Inflammatory macrophage treated with lipopolysaccharide for 1 hour (primary cell): ENCODE measurements around the gene PRDM5.

Experiments
- DNase-seq, 2 donors: peaks; one replicate each; pipeline ENCODE4 v3.0.0-alpha.2; 2020 to 2022

PRDM5 gene

GRCh38 chr4:120853161-120853935 lies 69.2 kb downstream of the PRDM5 start:
- DNase-seq, result no peak

- no peak for DNase-seq
Measured at GRCh38 chr4:120850018-120850599, 72.4 kb downstream of the PRDM5 start.

GRCh38 chr4:120847019-120847582 lies 75.4 kb downstream of the PRDM5 start:
- DNase-seq, result no peak

- DNase-seq, result no peak
Measured at GRCh38 chr4:120844528-120844921, 78.0 kb downstream of the PRDM5 start.

GRCh38 chr4:120843849-120844527 lies 78.5 kb downstream of the PRDM5 start:
- no peak for DNase-seq

GRCh38 chr4:120842031-120842430 lies 80.5 kb downstream of the PRDM5 start:
- no peak for DNase-seq

- no peak for DNase-seq
Measured at GRCh38 chr4:120841580-120841979, 80.9 kb downstream of the PRDM5 start.

GRCh38 chr4:120839974-120840751 lies 82.4 kb downstream of the PRDM5 start:
- DNase-seq, result no peak

- DNase-seq, result no peak
Measured at GRCh38 chr4:120839334-120839973, 83.1 kb downstream of the PRDM5 start.

- DNase-seq, result no peak
Measured at GRCh38 chr4:120838784-120839183, 83.7 kb downstream of the PRDM5 start.

- DNase-seq, result no peak
Measured at GRCh38 chr4:120837656-120838055, 84.9 kb downstream of the PRDM5 start.

GRCh38 chr4:120835342-120835741 lies 87.2 kb downstream of the PRDM5 start:
- DNase-seq, result no peak

- DNase-seq, result no peak
Measured at GRCh38 chr4:120830204-120830603, 92.3 kb downstream of the PRDM5 start.

GRCh38 chr4:120829113-120829831 lies 93.3 kb downstream of the PRDM5 start:
- DNase-seq, result no peak

GRCh38 chr4:120826853-120827252 lies 95.7 kb downstream of the PRDM5 start:
- no peak for DNase-seq

GRCh38 chr4:120826449-120826848 lies 96.1 kb downstream of the PRDM5 start:
- no peak for DNase-seq

- DNase-seq, result no peak
Measured at GRCh38 chr4:120824946-120825345, 97.6 kb downstream of the PRDM5 start.

GRCh38 chr4:120821977-120822376 lies 100.5 kb downstream of the PRDM5 start:
- DNase-seq, result no peak

- no peak for DNase-seq
Measured at GRCh38 chr4:120821029-120821428, 101.5 kb downstream of the PRDM5 start.

- DNase-seq, result no peak
Measured at GRCh38 chr4:120819805-120820437, 102.6 kb downstream of the PRDM5 start.

- no peak for DNase-seq
Measured at GRCh38 chr4:120816296-120816965, 106.1 kb downstream of the PRDM5 start.
